HCT116 (cell line): Measurements from ENCODE around the gene STAC2. TPM values are rescaled to one million over a fixed set of nuclear protein-coding genes. Genes with fewer than 3 reads are reported as not detected.
A peak's percentile ranks its signal among the peaks of the same experiment; 100 is the strongest.

ENCODE experiments used
- ATAC-seq: fragments of 200-7000 bp; cut with Tn5 transposase; 2 replicates; pipeline ENCODE4 v1.9.1; 2020; ENCODE audit warnings: mild to moderate bottlenecking, moderate library complexity
- BruUV-seq: library from RNA; stranded (reverse); fragments of 400-500 nt; replicated peaks from 2 replicates; lab custom pipeline; 2021; lab: Mats Ljungman, UMichigan
- CTCF ChIA-PET: fragments of 300-600 bp; sonication (Branson Sonifier 250); formaldehyde crosslinking; loops from one replicate; lab custom pipeline; 2021; ENCODE audit warnings: antibody characterized with exemption; lab: Charles Lee
- POLR2A ChIA-PET: fragments of 300-600, 350-600 bp; sonication (Branson Sonifier 250); formaldehyde crosslinking; loops from one replicate; lab custom pipeline; 2021; ENCODE audit warnings: antibody characterized with exemption; lab: Charles Lee
- RAD21 ChIA-PET, 2 experiments: fragments of 300-600 bp; sonication (Branson Sonifier 250); formaldehyde crosslinking; loops; one replicate each; lab custom pipeline; 2023; ENCODE audit warnings: low total read pairs in 2 of 2; ENCODE audit not compliant: uncharacterized antibody in 2 of 2, unreplicated experiment in 2 of 2, low non-redundant PET in 1 of 2; lab: Charles Lee
- DNase-seq: peaks from one replicate; pipeline ENCODE4 v3.0.0-alpha.2; 2010; ENCODE audit warnings: low read depth, low spot score
- H2AFZ ChIP-seq: fragments of 200-600 bp; shearing (Covaris generic), sonication (generic); 2 replicates; pipeline ENCODE4 v1.6.1; 2017; ENCODE audit warnings: low read depth, mixed run types, mixed read lengths, antibody characterized with exemption, low read length; ENCODE audit not compliant: poor library complexity, severe bottlenecking
- H3K27ac ChIP-seq: 2 replicates; pipeline ENCODE4 v1.5.1; 2012; ENCODE audit warnings: low read depth, low read length
- H3K27me3 ChIP-seq: fragments of 200-600 bp; sonication (generic); 2 replicates; pipeline ENCODE4 v1.6.1; 2016; ENCODE audit warnings: mixed run types, low read length, mixed read lengths; ENCODE audit not compliant: insufficient read depth
- H3K36me3 ChIP-seq, 2 experiments: fragments of 200-500 bp in 1 of 2; fragments of 200-600 bp in 1 of 2; sonication (Bioruptor generic) in 1 of 2; sonication (generic) in 1 of 2; 2 replicates each; pipeline versions ENCODE4 v1.5.1 to v1.6.1; 2014 to 2016; ENCODE audit warnings: low read length in 2 of 2, inconsistent platforms in 1 of 2, mixed read lengths in 1 of 2, mixed run types in 1 of 2; ENCODE audit not compliant: insufficient read depth in 2 of 2, control insufficient read depth in 1 of 2
- H3K4me1 ChIP-seq, 2 experiments: fragments of 200-600 bp in 1 of 2; sonication (generic) in 1 of 2; 2 replicates each; pipeline versions ENCODE4 v1.5.1 to v1.6.1; 2012 to 2017; ENCODE audit warnings: low read length in 2 of 2, inconsistent platforms in 1 of 2, mild to moderate bottlenecking in 1 of 2, mixed read lengths in 1 of 2, mixed run types in 1 of 2, moderate library complexity in 1 of 2; ENCODE audit not compliant: insufficient read depth in 2 of 2, control insufficient read depth in 1 of 2
- H3K4me2 ChIP-seq: fragments of 200-600 bp; sonication (generic); 2 replicates; pipeline ENCODE4 v1.6.1; 2017; ENCODE audit warnings: mixed run types, low read length, mixed read lengths
- H3K4me3 ChIP-seq, 2 experiments: fragments of 200-600 bp in 1 of 2; sonication (generic) in 1 of 2; replicated peaks in 1 of 2; 2 replicates each; pipeline ENCODE4 v1.5.1; 2011 to 2016; ENCODE audit warnings: low read length in 2 of 2, control low read depth in 1 of 2, low read depth in 1 of 2, mild to moderate bottlenecking in 1 of 2, mixed read lengths in 1 of 2, mixed run types in 1 of 2
- H3K79me2 ChIP-seq: fragments of 200-600 bp; sonication (generic); 2 replicates; pipeline ENCODE4 v1.6.1; 2017; ENCODE audit warnings: mild to moderate bottlenecking, mixed run types, low read length, moderate library complexity, mixed read lengths; ENCODE audit not compliant: insufficient read depth
- H3K9ac ChIP-seq: fragments of 200-600 bp; sonication (generic); 2 replicates; pipeline ENCODE4 v1.6.1; 2016; ENCODE audit warnings: low read length, mixed read lengths
- H3K9me2 ChIP-seq: fragments of 200-600 bp; sonication (generic), shearing (Covaris generic); 2 replicates; pipeline ENCODE4 v1.6.1; 2017; ENCODE audit warnings: mixed run types, mild to moderate bottlenecking, moderate library complexity; ENCODE audit not compliant: insufficient read depth
- H3K9me3 ChIP-seq, 2 experiments: fragments of 200-500 bp in 1 of 2; fragments of 200-600 bp in 1 of 2; sonication (Bioruptor generic) in 1 of 2; sonication (generic) in 1 of 2; 2 replicates each; pipeline ENCODE4 v1.6.1; 2014 to 2017; ENCODE audit warnings: low read length in 2 of 2, mixed read lengths in 2 of 2, inconsistent platforms in 1 of 2, low read depth in 1 of 2, mild to moderate bottlenecking in 1 of 2, mixed run types in 1 of 2, moderate library complexity in 1 of 2; ENCODE audit not compliant: control insufficient read depth in 1 of 2, insufficient read depth in 1 of 2
- H4K20me1 ChIP-seq: fragments of 200-600 bp; sonication (generic), shearing (Covaris generic); 2 replicates; pipeline ENCODE4 v1.6.1; 2017; ENCODE audit warnings: mixed run types, mild to moderate bottlenecking, moderate library complexity; ENCODE audit not compliant: insufficient read depth
- CBX3 ChIP-seq: IDR thresholded peaks from 2 replicates; pipeline ENCODE4 v1.6.1; 2012; ENCODE audit warnings: low read depth
- ELF1 ChIP-seq: IDR thresholded peaks from 2 replicates; pipeline ENCODE4 v1.6.1; 2012; ENCODE audit warnings: low read depth, borderline replicate concordance
- EZH2 ChIP-seq: fragments of 200-600 bp; sonication (generic); IDR thresholded peaks from 2 replicates; pipeline ENCODE4 v1.6.1; 2017; ENCODE audit warnings: antibody characterized with exemption, mixed run types
- EZH2phosphoT487 ChIP-seq: fragments of 200-600 bp; IDR thresholded peaks from 2 replicates; pipeline ENCODE4 v1.6.1; 2018; ENCODE audit warnings: antibody characterized with exemption, borderline replicate concordance
- FOSL1 ChIP-seq: IDR thresholded peaks from 2 replicates; pipeline ENCODE4 v1.6.1; 2012; ENCODE audit warnings: low read depth
- JUND ChIP-seq: IDR thresholded peaks from 2 replicates; pipeline ENCODE4 v1.6.1; 2012
- POLR2A ChIP-seq: IDR thresholded peaks from 2 replicates; pipeline ENCODE4 v1.7.0; 2011; ENCODE audit warnings: borderline replicate concordance; ENCODE audit not compliant: insufficient read depth, insufficient read length; ENCODE audit errors: extremely low read depth
- RAD21 ChIP-seq: IDR thresholded peaks from 2 replicates; pipeline ENCODE4 v1.6.1; 2012; ENCODE audit warnings: low read depth, mild to moderate bottlenecking
- SIN3A ChIP-seq: IDR thresholded peaks from 2 replicates; pipeline ENCODE4 v1.6.1; 2012; ENCODE audit warnings: low read depth
- SP1 ChIP-seq: IDR thresholded peaks from 2 replicates; pipeline ENCODE4 v1.6.1; 2012; ENCODE audit warnings: low read depth
- SRF ChIP-seq: IDR thresholded peaks from 2 replicates; pipeline ENCODE4 v1.6.1; 2012; ENCODE audit warnings: low read depth
- TCF7L2 ChIP-seq: IDR thresholded peaks from 2 replicates; pipeline ENCODE4 v1.7.0; 2011; ENCODE audit warnings: borderline replicate concordance, inconsistent platforms; ENCODE audit not compliant: insufficient read depth, insufficient read length; ENCODE audit errors: extremely low read depth
- YY1 ChIP-seq: IDR thresholded peaks from 2 replicates; pipeline ENCODE4 v1.6.1; 2011; ENCODE audit warnings: low read length, low read depth, moderate library complexity, mild to moderate bottlenecking; ENCODE audit not compliant: insufficient replicate concordance; ENCODE audit errors: extremely low read depth
- ZFX ChIP-seq: fragments of 450-650 bp; IDR thresholded peaks from 2 replicates; pipeline ENCODE4 v1.6.1; 2017
- ZNF274 ChIP-seq: fragments of 200-500 bp; sonication (Bioruptor generic); IDR thresholded peaks from 2 replicates; pipeline ENCODE4 v1.6.1; 2014; ENCODE audit warnings: mild to moderate bottlenecking, low read depth, low read length, inconsistent platforms
- intact Hi-C: fragments of 100-400 bp; cut with micrococcal nuclease; formaldehyde crosslinking; loops from 2 replicates; pipeline ENCODE4 v1.10.0; 2022
- total RNA-seq: library from RNA; stranded (reverse); gene quantifications from one replicate; pipeline ENCODE4 v1.2.1, GENCODE V29; 2021; ENCODE audit not compliant: unreplicated experiment
- TF ChIP-seq, protein P1 (sequence below): IDR thresholded peaks from 2 replicates; pipeline ENCODE4 v1.6.1; 2012
- TF ChIP-seq, protein P2 (sequence below): IDR thresholded peaks from 2 replicates; pipeline ENCODE4 v1.6.1; 2012
- TF ChIP-seq, protein P3 (sequence below): IDR thresholded peaks from 2 replicates; pipeline ENCODE4 v1.6.1; 2012; ENCODE audit warnings: low read depth
- TF ChIP-seq, protein P4 (sequence below): IDR thresholded peaks from 2 replicates; pipeline ENCODE4 v1.6.1; 2011; ENCODE audit warnings: mild to moderate bottlenecking, low read length, moderate library complexity; ENCODE audit not compliant: insufficient replicate concordance; ENCODE audit errors: extremely low read depth
- TF ChIP-seq, protein P5 (sequence below), 3 experiments: fragments of 200-600 bp in 1 of 3; sonication (generic) in 1 of 3; IDR thresholded peaks in 2 of 3; conservative IDR thresholded peaks in 1 of 3; 2 replicates each; pipeline ENCODE4 v1.5.1; 2012 to 2017; ENCODE audit warnings: low read depth in 2 of 3, low read length in 2 of 3, antibody characterized with exemption in 1 of 3, borderline replicate concordance in 1 of 3, control low read depth in 1 of 3, mild to moderate bottlenecking in 1 of 3, mixed read lengths in 1 of 3, mixed run types in 1 of 3, moderate library complexity in 1 of 3; ENCODE audit not compliant: insufficient read depth in 1 of 3

The STAC2 gene
- total RNA-seq, 1 experiment from 2014 or later, result not detected

DNA sequence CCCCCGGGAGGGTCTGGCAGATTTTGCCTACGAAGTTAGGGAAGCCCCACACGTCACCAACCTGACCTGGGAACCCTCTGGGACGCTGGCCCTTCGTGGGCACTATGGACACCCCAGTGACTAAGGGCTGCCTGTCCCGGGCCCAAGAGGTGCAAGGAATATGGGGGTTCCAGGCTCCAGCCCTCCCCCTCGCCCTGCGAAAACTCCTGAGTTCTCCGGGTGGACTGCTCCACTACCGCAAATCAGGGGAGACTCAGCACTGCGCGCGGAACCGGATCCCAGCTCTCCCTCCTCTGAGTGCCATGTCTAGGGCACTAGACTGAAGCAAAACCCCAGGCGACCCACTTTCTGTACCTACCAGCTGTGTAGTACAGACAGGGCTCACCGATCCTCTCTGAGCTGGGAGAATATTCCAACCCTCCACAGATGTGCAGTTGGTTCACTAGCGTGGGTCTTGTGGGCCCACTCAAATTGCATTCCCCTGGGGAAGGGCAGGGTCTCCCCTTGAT is 59.9 kb downstream of the STAC2 start, which contains the start of gene ARL5C:
TSS of gene ARL5C (minus strand) at position 321 of the 509 bp plus-strand sequence. CDS start 401 bp downstream, outside the sequence.
- H3K9me3 ChIP-seq, result no peaks in the 10 kb centered on the region
- H3K27me3 ChIP-seq, result no peaks in the 10 kb centered on the region
- no peak within 1 kb of the TSS for H3K4me3 ChIP-seq
- no peak within 1 kb of the TSS for H3K9ac ChIP-seq
- no peaks in the 10 kb centered on the region for H3K36me3 ChIP-seq
- intact Hi-C loops, result no loop called here
- ChIA-PET POLR2A (no interaction called here), RAD21 (no interaction called here), CTCF (interaction anchor here (1.5 to 1.9 kb wide), 2 partner anchors 9 to 183 kb away, joined by 4 to 11 read pairs; no protein-coding TSS in a partner anchor)
- H3K9me2 ChIP-seq, result no peaks in the 10 kb centered on the region
- no peak for ATAC-seq
- no TSS peak for BruUV-seq
- no peak for DNase-seq
- peaks cover 6 to 10% of the 10 kb centered on the region in 2 experiments; a peak in 3 of 4 replicates for H3K4me1 ChIP-seq
- H3K27ac ChIP-seq, result no peak within 1 kb of the TSS; the same call in 1 of the 2 replicates
- H4K20me1 ChIP-seq, result no peaks in the 10 kb centered on the region
- H3K79me2 ChIP-seq, result no peaks in the 10 kb centered on the region
- no peak within 1 kb of the TSS for H3K4me2 ChIP-seq
- TF ChIP-seq, protein P1, sequence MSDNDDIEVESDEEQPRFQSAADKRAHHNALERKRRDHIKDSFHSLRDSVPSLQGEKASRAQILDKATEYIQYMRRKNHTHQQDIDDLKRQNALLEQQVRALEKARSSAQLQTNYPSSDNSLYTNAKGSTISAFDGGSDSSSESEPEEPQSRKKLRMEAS, result no peak
- TF ChIP-seq EZH2phosphoT487 (no peak), POLR2A (no peak), FOSL1 (no peak), ELF1 (no peak), SIN3A (no peak), ZFX (no peak), EZH2 (no peak), CBX3 (no peak), ZNF274 (no peak), SP1 (no peak), RAD21 (no peak), TCF7L2 (no peak), SRF (no peak), YY1 (no peak), JUND (no peak)
- TF ChIP-seq, protein P2, sequence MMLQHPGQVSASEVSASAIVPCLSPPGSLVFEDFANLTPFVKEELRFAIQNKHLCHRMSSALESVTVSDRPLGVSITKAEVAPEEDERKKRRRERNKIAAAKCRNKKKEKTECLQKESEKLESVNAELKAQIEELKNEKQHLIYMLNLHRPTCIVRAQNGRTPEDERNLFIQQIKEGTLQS, result no peak
- TF ChIP-seq, protein P3, sequence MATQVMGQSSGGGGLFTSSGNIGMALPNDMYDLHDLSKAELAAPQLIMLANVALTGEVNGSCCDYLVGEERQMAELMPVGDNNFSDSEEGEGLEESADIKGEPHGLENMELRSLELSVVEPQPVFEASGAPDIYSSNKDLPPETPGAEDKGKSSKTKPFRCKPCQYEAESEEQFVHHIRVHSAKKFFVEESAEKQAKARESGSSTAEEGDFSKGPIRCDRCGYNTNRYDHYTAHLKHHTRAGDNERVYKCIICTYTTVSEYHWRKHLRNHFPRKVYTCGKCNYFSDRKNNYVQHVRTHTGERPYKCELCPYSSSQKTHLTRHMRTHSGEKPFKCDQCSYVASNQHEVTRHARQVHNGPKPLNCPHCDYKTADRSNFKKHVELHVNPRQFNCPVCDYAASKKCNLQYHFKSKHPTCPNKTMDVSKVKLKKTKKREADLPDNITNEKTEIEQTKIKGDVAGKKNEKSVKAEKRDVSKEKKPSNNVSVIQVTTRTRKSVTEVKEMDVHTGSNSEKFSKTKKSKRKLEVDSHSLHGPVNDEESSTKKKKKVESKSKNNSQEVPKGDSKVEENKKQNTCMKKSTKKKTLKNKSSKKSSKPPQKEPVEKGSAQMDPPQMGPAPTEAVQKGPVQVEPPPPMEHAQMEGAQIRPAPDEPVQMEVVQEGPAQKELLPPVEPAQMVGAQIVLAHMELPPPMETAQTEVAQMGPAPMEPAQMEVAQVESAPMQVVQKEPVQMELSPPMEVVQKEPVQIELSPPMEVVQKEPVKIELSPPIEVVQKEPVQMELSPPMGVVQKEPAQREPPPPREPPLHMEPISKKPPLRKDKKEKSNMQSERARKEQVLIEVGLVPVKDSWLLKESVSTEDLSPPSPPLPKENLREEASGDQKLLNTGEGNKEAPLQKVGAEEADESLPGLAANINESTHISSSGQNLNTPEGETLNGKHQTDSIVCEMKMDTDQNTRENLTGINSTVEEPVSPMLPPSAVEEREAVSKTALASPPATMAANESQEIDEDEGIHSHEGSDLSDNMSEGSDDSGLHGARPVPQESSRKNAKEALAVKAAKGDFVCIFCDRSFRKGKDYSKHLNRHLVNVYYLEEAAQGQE, result no peak
- TF ChIP-seq, protein P4, sequence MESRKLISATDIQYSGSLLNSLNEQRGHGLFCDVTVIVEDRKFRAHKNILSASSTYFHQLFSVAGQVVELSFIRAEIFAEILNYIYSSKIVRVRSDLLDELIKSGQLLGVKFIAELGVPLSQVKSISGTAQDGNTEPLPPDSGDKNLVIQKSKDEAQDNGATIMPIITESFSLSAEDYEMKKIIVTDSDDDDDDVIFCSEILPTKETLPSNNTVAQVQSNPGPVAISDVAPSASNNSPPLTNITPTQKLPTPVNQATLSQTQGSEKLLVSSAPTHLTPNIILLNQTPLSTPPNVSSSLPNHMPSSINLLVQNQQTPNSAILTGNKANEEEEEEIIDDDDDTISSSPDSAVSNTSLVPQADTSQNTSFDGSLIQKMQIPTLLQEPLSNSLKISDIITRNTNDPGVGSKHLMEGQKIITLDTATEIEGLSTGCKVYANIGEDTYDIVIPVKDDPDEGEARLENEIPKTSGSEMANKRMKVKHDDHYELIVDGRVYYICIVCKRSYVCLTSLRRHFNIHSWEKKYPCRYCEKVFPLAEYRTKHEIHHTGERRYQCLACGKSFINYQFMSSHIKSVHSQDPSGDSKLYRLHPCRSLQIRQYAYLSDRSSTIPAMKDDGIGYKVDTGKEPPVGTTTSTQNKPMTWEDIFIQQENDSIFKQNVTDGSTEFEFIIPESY, result no peak
- TF ChIP-seq, protein P5, sequence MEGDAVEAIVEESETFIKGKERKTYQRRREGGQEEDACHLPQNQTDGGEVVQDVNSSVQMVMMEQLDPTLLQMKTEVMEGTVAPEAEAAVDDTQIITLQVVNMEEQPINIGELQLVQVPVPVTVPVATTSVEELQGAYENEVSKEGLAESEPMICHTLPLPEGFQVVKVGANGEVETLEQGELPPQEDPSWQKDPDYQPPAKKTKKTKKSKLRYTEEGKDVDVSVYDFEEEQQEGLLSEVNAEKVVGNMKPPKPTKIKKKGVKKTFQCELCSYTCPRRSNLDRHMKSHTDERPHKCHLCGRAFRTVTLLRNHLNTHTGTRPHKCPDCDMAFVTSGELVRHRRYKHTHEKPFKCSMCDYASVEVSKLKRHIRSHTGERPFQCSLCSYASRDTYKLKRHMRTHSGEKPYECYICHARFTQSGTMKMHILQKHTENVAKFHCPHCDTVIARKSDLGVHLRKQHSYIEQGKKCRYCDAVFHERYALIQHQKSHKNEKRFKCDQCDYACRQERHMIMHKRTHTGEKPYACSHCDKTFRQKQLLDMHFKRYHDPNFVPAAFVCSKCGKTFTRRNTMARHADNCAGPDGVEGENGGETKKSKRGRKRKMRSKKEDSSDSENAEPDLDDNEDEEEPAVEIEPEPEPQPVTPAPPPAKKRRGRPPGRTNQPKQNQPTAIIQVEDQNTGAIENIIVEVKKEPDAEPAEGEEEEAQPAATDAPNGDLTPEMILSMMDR (IDR thresholded peaks at IDR 0.05 in 2 of 3, conservative IDR thresholded peaks at IDR 0.05 in 1 of 3; ENCODE audit: borderline replicate concordance in 1 of 3, insufficient read depth in 1 of 3, low read depth in 2 of 3, low read length in 2 of 3), result no peak
- H2AFZ ChIP-seq, result peak within 1 kb of the TSS; percentile 83
